ENCODE data around the gene ERI3. TPM values are rescaled to one million over a fixed set of nuclear protein-coding genes. Genes with fewer than 3 reads are reported as not detected.

Gene ERI3
- total RNA-seq, 1 donor = 52.8 TPM

GRCh38 chr1:44297695-44298400, 57.2 kb downstream of the ERI3 start:
- Histone ChIP-seq H2AFZ (ENCODE audit: low read length) (no peak overlapping the region), H3K9me3 (ENCODE audit: low read depth, low read length) (no peaks in the 10 kb centered on the region), H4K20me1 (ENCODE audit: insufficient read depth, low read length) (peaks cover 14% of the 10 kb centered on the region), H3K4me2 (ENCODE audit: insufficient read depth, low read length) (no peak overlapping the region), H3K36me3 (ENCODE audit: insufficient read depth, low read length) (peaks cover 34% of the 10 kb centered on the region), H3K79me2 (ENCODE audit: insufficient read depth, low read length) (no peaks in the 10 kb centered on the region), H3K27me3 (ENCODE audit: insufficient read depth, low read length) (no peaks in the 10 kb centered on the region), H3K27ac (ENCODE audit: low read depth, low read length) (no peak overlapping the region), H3K4me1 (ENCODE audit: insufficient read depth, low read length) (peaks cover 15% of the 10 kb centered on the region), H3K4me3 (ENCODE audit: insufficient read depth, low read length) (no peak overlapping the region)
- TF ChIP-seq CTCF (IDR thresholded peaks at IDR 0.05; ENCODE audit: extremely low read depth, low read depth, low read length) = no peak
- no peak for DNase-seq (ENCODE audit: insufficient read length, low spot score, missing footprints)

GRCh38 chr1:44296806-44297205, 58.3 kb downstream of the ERI3 start:
- H2AFZ ChIP-seq (ENCODE audit: low read length) = no peak overlapping the region
- no peaks in the 10 kb centered on the region for H3K27me3 ChIP-seq (ENCODE audit: insufficient read depth, low read length)
- peak; percentile 71 for DNase-seq (ENCODE audit: insufficient read length, low spot score, missing footprints)
- peaks cover 24% of the 10 kb centered on the region for H3K36me3 ChIP-seq (ENCODE audit: insufficient read depth, low read length)
- no peak for TF ChIP-seq CTCF (IDR thresholded peaks at IDR 0.05; ENCODE audit: extremely low read depth, low read depth, low read length)
- peaks cover 14% of the 10 kb centered on the region for H4K20me1 ChIP-seq (ENCODE audit: insufficient read depth, low read length)
- peaks cover 15% of the 10 kb centered on the region for H3K4me1 ChIP-seq (ENCODE audit: insufficient read depth, low read length)
- no peak overlapping the region for H3K4me2 ChIP-seq (ENCODE audit: insufficient read depth, low read length)
- no peaks in the 10 kb centered on the region for H3K9me3 ChIP-seq (ENCODE audit: low read depth, low read length)
- no peak overlapping the region for H3K27ac ChIP-seq (ENCODE audit: low read depth, low read length)
- H3K4me3 ChIP-seq (ENCODE audit: insufficient read depth, low read length) = no peak overlapping the region
- no peaks in the 10 kb centered on the region for H3K79me2 ChIP-seq (ENCODE audit: insufficient read depth, low read length)

- Histone ChIP-seq H3K4me1 (ENCODE audit: insufficient read depth, low read length) (peaks cover 15% of the 10 kb centered on the region), H3K4me2 (ENCODE audit: insufficient read depth, low read length) (no peak overlapping the region), H3K27me3 (ENCODE audit: insufficient read depth, low read length) (no peaks in the 10 kb centered on the region), H3K79me2 (ENCODE audit: insufficient read depth, low read length) (no peaks in the 10 kb centered on the region), H4K20me1 (ENCODE audit: insufficient read depth, low read length) (peaks cover 15% of the 10 kb centered on the region), H3K36me3 (ENCODE audit: insufficient read depth, low read length) (peaks cover 21% of the 10 kb centered on the region), H2AFZ (ENCODE audit: low read length) (no peak overlapping the region), H3K4me3 (ENCODE audit: insufficient read depth, low read length) (no peak overlapping the region), H3K9me3 (ENCODE audit: low read depth, low read length) (no peaks in the 10 kb centered on the region), H3K27ac (ENCODE audit: low read depth, low read length) (no peak overlapping the region)
- DNase-seq (ENCODE audit: insufficient read length, low spot score, missing footprints) = no peak
- no peak for TF ChIP-seq CTCF (IDR thresholded peaks at IDR 0.05; ENCODE audit: extremely low read depth, low read depth, low read length)
These were observed 59.0 kb downstream of the ERI3 start for GRCh38 chr1:44296086-44296485.

- DNase-seq (ENCODE audit: insufficient read length, low spot score, missing footprints) = peak; percentile 95
- Histone ChIP-seq H3K4me2 (ENCODE audit: insufficient read depth, low read length) (no peak overlapping the region), H3K27me3 (ENCODE audit: insufficient read depth, low read length) (no peaks in the 10 kb centered on the region), H3K4me3 (ENCODE audit: insufficient read depth, low read length) (no peak overlapping the region), H3K4me1 (ENCODE audit: insufficient read depth, low read length) (peaks cover 15% of the 10 kb centered on the region), H4K20me1 (ENCODE audit: insufficient read depth, low read length) (peaks cover 17% of the 10 kb centered on the region), H3K9me3 (ENCODE audit: low read depth, low read length) (no peaks in the 10 kb centered on the region), H3K27ac (ENCODE audit: low read depth, low read length) (no peak overlapping the region), H3K79me2 (ENCODE audit: insufficient read depth, low read length) (no peaks in the 10 kb centered on the region), H2AFZ (ENCODE audit: low read length) (no peak overlapping the region), H3K36me3 (ENCODE audit: insufficient read depth, low read length) (peaks cover 21% of the 10 kb centered on the region)
- TF ChIP-seq CTCF (IDR thresholded peaks at IDR 0.05; ENCODE audit: extremely low read depth, low read depth, low read length) = peak; percentile 85
These were observed 60.5 kb downstream of the ERI3 start for GRCh38 chr1:44294588-44295007.
